ENCODE measurements around the gene AP1M1.

GRCh38 chr19:16197622-16198369 lies at the start of gene AP1M1:
- TF ChIP-seq ZNF274 (IDR thresholded peaks at IDR 0.05; ENCODE audit: low read depth, low read length) (no peak), YY1 (IDR thresholded peaks at IDR 0.05; ENCODE audit: insufficient read depth, insufficient read length) (no peak), SUZ12 (IDR thresholded peaks at IDR 0.05; ENCODE audit: extremely low read depth, insufficient read depth, insufficient read length) (no peak)

All from NT2/D1 (cell line).